Measurements from ENCODE around the gene MTA1. TPM values are rescaled to one million over a fixed set of nuclear protein-coding genes. Genes with fewer than 3 reads are reported as not detected.

MTA1 gene
- total and polyA plus RNA-seq, 2 of the 8 experiments (the other 6 are each of a cell fraction or from before 2014, with no cell fraction given) = 73.9 to 221 TPM

GRCh38 chr14:105466531-105467248 lies 47.1 kb downstream of the MTA1 start:
- H2AFZ ChIP-seq (ENCODE audit: low read length) = no peak overlapping the region
- no peak overlapping the region for H2BK12ac ChIP-seq (ENCODE audit: low read depth, low read length)
- no peak overlapping the region for H3K18ac ChIP-seq (ENCODE audit: extremely low read depth, low read length)
- H3K27me3 ChIP-seq (replicated peaks in 1 of 4; ENCODE audit: control insufficient read depth in 3 of 4, extremely low read depth in 1 of 4, insufficient read depth in 3 of 4, low read length in 3 of 4) = no peaks in the 10 kb centered on the region
- H3K27ac ChIP-seq (ENCODE audit: low read depth, low read length) = no peak overlapping the region
- no peak overlapping the region for H3K56ac ChIP-seq (replicated peaks; ENCODE audit: insufficient read length, low read depth, low read length)
- H3K9ac ChIP-seq (replicated peaks in 1 of 4; ENCODE audit: extremely low read depth in 1 of 4, low read depth in 3 of 4, low read length in 3 of 4) = no peak overlapping the region
- H4K5ac ChIP-seq (ENCODE audit: insufficient read length, low read depth, low read length) = no peak overlapping the region
- TF ChIP-seq CEBPB (IDR thresholded peaks at IDR 0.05; ENCODE audit: low read depth, low read length) (no peak), GABPA (IDR thresholded peaks at IDR 0.05; ENCODE audit: borderline replicate concordance, insufficient read depth, low read length) (no peak), CTCF (IDR thresholded peaks at IDR 0.05; ENCODE audit: control extremely low read depth in 1 of 3, insufficient read depth in 1 of 3, low read depth in 1 of 3, low read length in 3 of 3) (no peak), EZH2 (IDR thresholded peaks at IDR 0.05; ENCODE audit: low read depth, low read length, severe bottlenecking) (no peak), RBBP5 (IDR thresholded peaks at IDR 0.05; ENCODE audit: borderline replicate concordance, low read depth, low read length) (no peak), HDAC6 (IDR thresholded peaks at IDR 0.05; ENCODE audit: low read depth, low read length) (no peak), POLR2A (IDR thresholded peaks at IDR 0.05; ENCODE audit: control extremely low read depth in 1 of 2, low read depth in 2 of 2, low read length in 2 of 2) (no peak), SP1 (IDR thresholded peaks at IDR 0.05; ENCODE audit: low read depth, low read length) (no peak), FOSL1 (IDR thresholded peaks at IDR 0.05; ENCODE audit: insufficient read depth, low read depth, low read length) (no peak), RNF2 (IDR thresholded peaks at IDR 0.05; ENCODE audit: borderline replicate concordance, low read depth, low read length, missing control alignments, poor library complexity, severe bottlenecking) (no peak)
- POLR2A ChIA-PET (ENCODE audit: partially characterized antibody) = interaction anchor here (1.2 kb wide), 1 partner anchor 82 kb away, joined by 3 read pairs; no protein-coding TSS in a partner anchor
- CTCF ChIA-PET (ENCODE audit: partially characterized antibody) = interaction anchor here (1.1 to 5.3 kb wide), 5 partner anchors 13 to 96 kb away, joined by 3 to 27 read pairs (median 6); no protein-coding TSS in a partner anchor
- no peak overlapping the region for H3K4me2 ChIP-seq (ENCODE audit: insufficient read depth in 1 of 2, low read depth in 2 of 2, low read length in 2 of 2)
- no peak overlapping the region for H2BK15ac ChIP-seq (ENCODE audit: low read length)
- no peak overlapping the region for H3K4me3 ChIP-seq (ENCODE audit: extremely low read depth in 1 of 4, insufficient read depth in 2 of 4, low read depth in 3 of 4, low read length in 4 of 4)
- H2BK5ac ChIP-seq (ENCODE audit: low read depth, low read length) = no peak overlapping the region
- no peaks in the 10 kb centered on the region for H3K79me1 ChIP-seq (ENCODE audit: low read depth, low read length)
- H2BK20ac ChIP-seq (ENCODE audit: low read length) = no peak overlapping the region
- H3K9me3 ChIP-seq (ENCODE audit: insufficient read depth in 2 of 2, low read depth in 1 of 2, low read length in 1 of 2) = no peaks in the 10 kb centered on the region
- no peak overlapping the region for H4K8ac ChIP-seq (ENCODE audit: extremely low read depth, insufficient read depth, low read length)
- H3K23ac ChIP-seq (ENCODE audit: insufficient read length) = no peak overlapping the region
- no peaks in the 10 kb centered on the region for H3K23me2 ChIP-seq (ENCODE audit: low read depth, low read length)
- 93% methylated on average over 26 of the region's 53 CpGs; no CpG with 5 or more reads in 1 of the 2 experiments for WGBS, 2 experiments (ENCODE audit: extremely low coverage in 1 of 2, insufficient coverage in 1 of 2, insufficient read length in 1 of 2, insufficient replicate concordance in 2 of 2, low coverage in 1 of 2, low lambda C conversion rate in 2 of 2, missing lambda C conversion rate in 1 of 2)
- FAIRE-seq (no peak), DNase-seq (ENCODE audit: low read depth in 1 of 2, low spot score in 2 of 2) (no peak)
- H3K4me1 ChIP-seq (replicated peaks in 1 of 4; ENCODE audit: control insufficient read depth in 3 of 4, insufficient read depth in 4 of 4, low read length in 3 of 4) = peaks cover 0 to 9% (median 1%) of the 10 kb centered on the region in 4 experiments; a peak in 3 of 7 replicates
- H3K4ac ChIP-seq (replicated peaks; ENCODE audit: insufficient read length, low read depth, low read length) = no peak overlapping the region
- H3K14ac ChIP-seq (ENCODE audit: insufficient read length) = no peak overlapping the region
- no peak overlapping the region for H4K91ac ChIP-seq (replicated peaks; ENCODE audit: insufficient read length, low read length)
- no peak overlapping the region for H2AK5ac ChIP-seq (ENCODE audit: low read depth, low read length)
- peaks cover 11 to 71% (median 32%) of the 10 kb centered on the region in 4 experiments; a peak in 7 of 8 replicates for H3K36me3 ChIP-seq (ENCODE audit: control insufficient read depth in 2 of 4, insufficient read depth in 4 of 4, low read length in 3 of 4)
- no peak overlapping the region for H2BK120ac ChIP-seq (replicated peaks; ENCODE audit: low read depth, low read length)
- H4K20me1 ChIP-seq (replicated peaks in 1 of 2; ENCODE audit: control insufficient read depth in 1 of 2, insufficient read depth in 2 of 2, low read length in 2 of 2) = peaks cover 9 to 34% of the 10 kb centered on the region in 2 experiments
- H3K79me2 ChIP-seq (ENCODE audit: control insufficient read depth in 1 of 2, insufficient read depth in 2 of 2, low read length in 2 of 2) = no peaks in the 10 kb centered on the region; a peak in 1 of 4 replicates

All from H1 (cell line).